DMS79 (cell line): ENCODE measurements around the gene DPYSL4.
A peak's percentile ranks its signal among the peaks of the same experiment; 100 is the strongest.

Source experiments
- DNase-seq: peaks from one replicate; lab custom pipeline; 2025; lab: John Stamatoyannopoulos, UW

Gene DPYSL4

GRCh38 chr10:132178672-132179545 lies 7.8 kb upstream of the DPYSL4 start:
- no peak for DNase-seq

GRCh38 chr10:132179551-132180392 lies 7.0 kb upstream of the DPYSL4 start:
- no peak for DNase-seq

- no peak for DNase-seq
Measured at GRCh38 chr10:132180736-132181135, 6.0 kb upstream of the DPYSL4 start.

- no peak for DNase-seq
Measured at GRCh38 chr10:132181691-132182425, 4.9 kb upstream of the DPYSL4 start.

GRCh38 chr10:132182591-132182990 lies 4.2 kb upstream of the DPYSL4 start:
- DNase-seq = no peak

GRCh38 chr10:132183046-132183445 lies 3.7 kb upstream of the DPYSL4 start:
- peak; percentile 8 for DNase-seq

GRCh38 chr10:132184816-132185593 lies 1.7 kb upstream of the DPYSL4 start:
- no peak for DNase-seq

GRCh38 chr10:132185601-132186487 lies 904 bp upstream of the DPYSL4 start:
- DNase-seq = no peak

- DNase-seq = no peak
Measured at GRCh38 chr10:132187430-132188138, 836 bp downstream of the DPYSL4 start.

- no peak for DNase-seq
Measured at GRCh38 chr10:132188331-132188730, 1.6 kb downstream of the DPYSL4 start.

GRCh38 chr10:132189016-132189415 lies 2.3 kb downstream of the DPYSL4 start:
- no peak for DNase-seq

- DNase-seq = no peak
Measured at GRCh38 chr10:132189810-132190422, 3.2 kb downstream of the DPYSL4 start.

- DNase-seq = no peak
Measured at GRCh38 chr10:132192076-132192975, 5.6 kb downstream of the DPYSL4 start.

- no peak for DNase-seq
Measured at GRCh38 chr10:132192991-132193665, 6.4 kb downstream of the DPYSL4 start.

GRCh38 chr10:132193907-132194552 lies 7.3 kb downstream of the DPYSL4 start:
- no peak for DNase-seq

GRCh38 chr10:132194726-132195125 lies 8.0 kb downstream of the DPYSL4 start:
- no peak for DNase-seq

- DNase-seq = no peak
Measured at GRCh38 chr10:132195366-132196075, 8.8 kb downstream of the DPYSL4 start.
